HG03575 (cell line): ENCODE measurements around the gene TRIM43.
"Not testable (repeated sequence)": the region's sequence is repeated elsewhere in the genome, so short reads cannot be mapped to it uniquely, and the experiment has no call there.

Source experiments
- ATAC-seq: cut with Tn5 transposase; IDR thresholded peaks from one replicate; pipeline ENCODE4 v1.9.1; 2021; ENCODE audit not compliant: unreplicated experiment, insufficient number of reproducible peaks, low FRiP score; ENCODE audit errors: extremely low read depth

The TRIM43 gene

GRCh38 chr2:95633626-95634259 is 41.9 kb downstream of the TRIM43 start:
- ATAC-seq, result not testable (repeated sequence)

GRCh38 chr2:95640515-95641288 is 48.9 kb downstream of the TRIM43 start:
- not testable (repeated sequence) for ATAC-seq

GRCh38 chr2:95641289-95641575 is 49.4 kb downstream of the TRIM43 start:
- not testable (repeated sequence) for ATAC-seq

GRCh38 chr2:95641787-95642186 is 50.0 kb downstream of the TRIM43 start:
- not testable (repeated sequence) for ATAC-seq

- ATAC-seq, result not testable (repeated sequence)
These were observed 50.6 kb downstream of the TRIM43 start for GRCh38 chr2:95642360-95642759.

GRCh38 chr2:95642951-95643350 is 51.1 kb downstream of the TRIM43 start:
- ATAC-seq, result not testable (repeated sequence)

GRCh38 chr2:95645312-95645711 is 53.5 kb downstream of the TRIM43 start:
- ATAC-seq, result not testable (repeated sequence)

GRCh38 chr2:95646274-95646994 is 54.6 kb downstream of the TRIM43 start:
- ATAC-seq, result not testable (repeated sequence)

- not testable (repeated sequence) for ATAC-seq
These were observed 57.2 kb downstream of the TRIM43 start for GRCh38 chr2:95648894-95649544.
